Activated T-cell treated with anti-CD3 and anti-CD28 coated beads for 4 hours (primary cell): ENCODE measurements around the gene FEM1B.

ENCODE experiments used
- DNase-seq: peaks from one replicate; pipeline ENCODE4 v3.0.0-alpha.2; 2020

The FEM1B gene

DNA sequence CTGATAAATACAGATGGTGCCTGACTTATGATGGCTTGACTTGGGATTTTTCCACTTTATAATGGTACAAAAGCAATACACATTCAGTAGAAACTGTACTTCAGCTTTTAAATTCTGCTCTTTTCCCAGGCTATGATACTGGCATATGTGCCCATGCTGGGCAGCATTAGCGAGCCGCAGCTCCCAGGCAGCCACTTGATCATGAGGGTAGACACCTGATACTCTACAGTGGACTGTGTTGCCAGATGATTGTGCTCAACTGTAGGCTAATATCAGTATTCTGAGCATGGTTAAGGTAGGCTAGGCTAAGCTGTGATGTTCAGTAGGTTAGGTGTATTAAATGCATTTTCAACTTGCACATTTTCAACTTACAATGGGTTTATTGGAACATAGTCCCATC lies 17.7 kb upstream of the FEM1B start:
- no peak for DNase-seq

DNA sequence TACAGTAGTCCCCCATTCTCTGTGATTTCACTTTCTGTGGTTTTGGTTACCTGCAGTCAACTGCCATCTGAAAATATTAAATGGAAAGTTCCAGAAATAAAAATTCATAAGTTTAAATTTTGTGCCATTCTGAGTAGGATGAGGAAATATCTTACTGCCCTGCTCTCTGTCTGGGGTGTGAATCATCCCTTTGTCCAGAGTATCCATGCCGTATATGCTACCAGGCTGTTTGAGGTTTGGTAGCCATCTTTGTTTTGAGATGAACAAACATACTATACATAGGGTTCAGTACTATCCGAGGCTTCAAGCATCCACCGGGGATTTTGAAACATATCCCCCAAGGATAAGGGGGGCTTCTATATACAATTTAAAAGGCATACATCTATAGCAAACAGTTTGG lies 16.3 kb upstream of the FEM1B start:
- no peak for DNase-seq

GRCh38 chr15:68261980-68262379 lies 15.6 kb upstream of the FEM1B start:
- no peak for DNase-seq

DNA sequence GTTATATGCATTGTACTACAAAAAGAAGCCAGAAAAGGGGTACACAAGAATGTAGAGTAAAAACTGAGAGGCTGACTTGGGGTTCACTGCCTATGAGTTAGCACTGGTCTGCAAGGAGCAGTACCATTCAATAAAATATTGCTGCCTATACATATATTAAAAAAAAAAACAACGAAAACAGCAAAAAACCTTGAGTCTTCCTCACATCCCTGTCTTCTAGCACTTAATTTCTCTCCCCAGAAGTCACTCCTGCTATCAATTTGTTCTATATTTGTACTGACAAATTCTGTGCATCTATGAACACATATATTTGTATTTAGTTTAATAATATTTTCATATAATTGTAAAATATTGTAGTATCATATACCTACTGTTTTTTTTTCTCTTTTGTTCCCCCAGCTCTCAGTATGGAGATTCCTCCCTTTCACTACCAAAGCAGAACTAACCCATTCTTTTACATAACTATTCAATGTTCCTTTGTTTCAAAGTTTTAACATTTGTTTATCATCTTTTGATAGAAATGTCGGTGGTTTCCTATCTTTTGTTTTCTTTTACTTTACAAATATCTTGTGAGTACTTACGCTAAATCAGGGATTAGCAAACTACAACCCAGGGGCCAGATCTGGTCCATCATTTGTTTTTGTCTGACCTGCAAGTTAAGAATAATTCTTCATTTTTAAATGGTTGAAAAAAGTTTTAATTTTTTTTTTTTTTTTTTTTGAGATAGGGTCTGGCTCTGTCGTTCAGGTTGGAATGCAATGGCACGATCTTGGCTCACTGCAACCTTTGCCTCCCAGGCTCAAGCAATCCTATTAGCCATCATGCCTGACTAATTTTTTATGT lies 14.8 kb upstream of the FEM1B start:
- DNase-seq = no peak

- DNase-seq = no peak
Observed at GRCh38 chr15:68264282-68264681, 13.3 kb upstream of the FEM1B start.

DNA sequence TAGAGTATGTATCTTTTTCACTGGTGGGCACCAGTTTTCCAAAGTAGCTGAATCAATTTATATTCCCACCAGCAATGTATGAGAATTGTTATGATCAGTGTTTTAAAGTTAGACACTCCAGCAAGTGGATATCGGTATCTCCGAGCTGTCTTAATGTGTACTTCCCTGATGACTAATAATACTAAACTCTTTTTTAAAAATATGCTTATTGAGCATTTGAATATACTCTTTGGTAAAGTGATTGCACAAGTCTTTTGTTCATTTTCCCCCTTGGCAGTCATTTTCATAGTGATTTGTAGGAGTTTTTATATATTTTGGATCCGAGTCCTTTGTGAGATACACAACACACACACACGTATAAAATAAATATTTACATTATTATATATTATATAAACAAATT lies 12.5 kb upstream of the FEM1B start:
- no peak for DNase-seq

DNA sequence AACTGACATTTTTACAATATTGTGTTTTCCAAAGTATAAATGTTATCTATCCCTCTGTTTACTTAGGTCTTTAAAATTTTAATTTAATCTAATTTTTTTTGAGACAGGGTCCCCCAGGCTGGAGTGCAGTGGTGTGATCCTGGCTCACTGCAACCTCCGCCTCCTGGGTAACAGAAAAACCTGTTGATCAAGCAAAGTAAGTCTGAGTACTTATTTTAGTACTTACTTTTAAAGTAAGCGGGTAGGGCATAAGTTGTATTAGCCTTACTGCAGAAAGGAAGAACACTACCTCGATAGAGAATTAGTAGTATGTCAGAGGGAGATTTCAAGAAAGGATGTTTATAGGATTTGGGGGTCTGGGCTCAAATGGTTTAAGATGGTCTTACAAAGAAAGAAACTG lies 11.9 kb upstream of the FEM1B start:
- DNase-seq = no peak

- no peak for DNase-seq
Observed at GRCh38 chr15:68268405-68268804, 9.1 kb upstream of the FEM1B start.

- DNase-seq = no peak
Observed at GRCh38 chr15:68271854-68272471, 5.6 kb upstream of the FEM1B start.

GRCh38 chr15:68272721-68273271 lies 4.7 kb upstream of the FEM1B start:
- no peak for DNase-seq

DNA sequence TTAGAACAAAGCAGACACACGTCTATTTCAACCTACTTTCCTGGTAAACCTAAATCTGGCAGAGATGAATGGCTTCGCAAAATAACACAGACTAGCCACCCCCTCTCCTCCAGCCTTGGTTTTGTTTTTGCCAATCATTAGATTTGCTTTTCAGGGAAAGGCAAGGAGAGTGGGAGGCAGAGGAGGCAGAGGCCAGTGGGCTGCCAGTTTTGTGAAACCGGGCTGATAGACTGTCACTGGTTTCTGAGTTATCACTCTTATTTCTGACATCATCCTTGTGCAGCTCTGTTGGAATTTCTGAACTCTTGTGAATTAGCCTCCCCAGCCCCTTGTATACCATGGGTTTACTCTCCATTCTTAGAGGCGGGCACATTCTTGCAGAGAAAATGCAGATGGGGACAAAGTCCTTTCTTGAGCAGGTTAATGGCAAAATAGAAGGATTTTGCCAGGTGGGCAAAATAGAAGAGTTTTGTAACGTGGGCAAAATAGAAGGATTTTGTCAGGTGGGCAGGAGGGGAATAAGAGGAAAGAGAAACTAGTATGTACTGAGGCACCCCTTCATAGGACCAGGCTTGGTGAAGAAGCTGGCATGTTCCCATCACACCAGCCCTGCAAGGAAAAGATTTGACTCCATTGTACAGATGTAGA lies 3.2 kb upstream of the FEM1B start:
- no peak for DNase-seq

GRCh38 chr15:68275165-68275746 lies 2.3 kb upstream of the FEM1B start:
- DNase-seq = no peak

- no peak for DNase-seq
Observed at GRCh38 chr15:68276668-68277067, 877 bp upstream of the FEM1B start.

GRCh38 chr15:68277131-68277602 lies 378 bp upstream of the FEM1B start:
- no peak for DNase-seq

- DNase-seq = peak; percentile 48
Observed at GRCh38 chr15:68278345-68278594, 725 bp downstream of the FEM1B start.

DNA sequence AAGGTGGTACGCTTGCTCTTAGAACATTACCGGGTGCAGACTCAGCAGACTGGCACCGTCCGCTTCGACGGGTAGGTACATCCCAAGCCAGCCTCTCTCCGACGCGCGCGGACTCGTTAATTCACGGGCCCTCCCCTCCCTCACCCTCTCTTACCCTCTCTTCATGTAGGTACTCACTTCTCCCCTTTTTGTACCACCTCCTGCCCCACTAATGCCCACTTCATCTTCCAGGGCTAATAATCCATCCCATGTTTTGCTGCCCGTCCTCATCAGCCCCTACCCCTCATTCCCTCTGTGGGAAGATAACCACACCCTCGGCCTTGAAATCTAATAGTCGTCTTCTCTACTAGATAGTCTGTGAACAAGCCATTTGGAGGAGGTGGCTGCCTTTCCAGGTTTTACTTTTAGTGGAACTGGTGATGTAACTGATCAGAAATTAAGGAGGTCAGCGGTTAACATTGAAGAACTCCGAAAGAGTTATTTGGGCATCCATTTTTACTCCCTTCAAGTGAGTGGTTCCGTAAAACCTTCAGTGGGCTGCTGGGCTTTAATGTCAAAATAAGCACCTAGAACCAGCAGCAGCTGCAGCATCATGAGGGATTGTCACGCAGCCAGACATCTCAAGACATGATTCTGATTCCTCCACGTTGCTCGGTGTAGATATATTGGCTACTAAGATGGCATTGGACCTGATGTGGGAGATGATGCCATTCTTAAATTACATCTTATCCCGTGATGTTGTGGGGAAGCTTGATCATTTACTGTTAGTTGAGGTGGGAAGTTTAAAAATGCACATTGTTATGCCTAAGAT lies 1.3 kb downstream of the FEM1B start:
- DNase-seq = no peak

GRCh38 chr15:68279779-68280753 lies 2.5 kb downstream of the FEM1B start:
- DNase-seq = no peak

DNA sequence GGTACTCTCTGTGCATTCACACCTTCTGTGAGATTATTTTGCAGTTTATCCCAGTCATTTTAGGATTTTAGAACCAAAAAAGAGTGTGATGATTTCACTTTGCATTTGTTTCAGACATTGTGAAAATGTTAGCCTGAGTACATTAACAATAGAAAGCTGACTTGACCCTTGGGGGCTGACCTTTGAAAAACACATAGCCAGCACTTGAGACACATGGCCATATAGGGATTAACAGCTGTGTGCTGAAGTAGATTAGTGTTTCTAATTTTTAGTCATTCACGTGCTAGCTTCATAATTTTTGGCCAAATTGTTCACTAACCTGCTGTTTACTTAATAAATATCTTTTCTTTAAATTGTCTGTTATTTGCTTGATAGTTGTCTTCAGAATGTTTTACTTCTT lies 3.5 kb downstream of the FEM1B start:
- no peak for DNase-seq

DNA sequence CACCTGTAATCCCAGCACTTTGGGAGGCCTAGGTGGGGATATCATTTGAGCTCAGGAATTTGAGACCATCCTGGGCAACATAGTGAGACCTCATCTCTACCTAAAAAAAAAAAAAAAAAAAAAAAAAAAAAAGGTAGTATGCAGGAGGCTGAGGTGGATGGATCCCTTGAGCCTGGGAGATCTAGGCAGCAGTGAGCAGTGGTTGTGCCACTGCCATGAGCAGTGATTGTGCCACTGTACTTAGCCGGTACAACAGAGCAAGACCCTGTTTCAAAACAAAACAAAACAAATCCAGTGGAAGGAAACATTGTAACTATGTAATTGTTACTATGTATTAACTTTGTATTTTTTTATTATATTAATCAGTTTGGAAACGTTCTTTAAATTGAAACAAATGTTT lies 5.9 kb downstream of the FEM1B start:
- no peak for DNase-seq

DNA sequence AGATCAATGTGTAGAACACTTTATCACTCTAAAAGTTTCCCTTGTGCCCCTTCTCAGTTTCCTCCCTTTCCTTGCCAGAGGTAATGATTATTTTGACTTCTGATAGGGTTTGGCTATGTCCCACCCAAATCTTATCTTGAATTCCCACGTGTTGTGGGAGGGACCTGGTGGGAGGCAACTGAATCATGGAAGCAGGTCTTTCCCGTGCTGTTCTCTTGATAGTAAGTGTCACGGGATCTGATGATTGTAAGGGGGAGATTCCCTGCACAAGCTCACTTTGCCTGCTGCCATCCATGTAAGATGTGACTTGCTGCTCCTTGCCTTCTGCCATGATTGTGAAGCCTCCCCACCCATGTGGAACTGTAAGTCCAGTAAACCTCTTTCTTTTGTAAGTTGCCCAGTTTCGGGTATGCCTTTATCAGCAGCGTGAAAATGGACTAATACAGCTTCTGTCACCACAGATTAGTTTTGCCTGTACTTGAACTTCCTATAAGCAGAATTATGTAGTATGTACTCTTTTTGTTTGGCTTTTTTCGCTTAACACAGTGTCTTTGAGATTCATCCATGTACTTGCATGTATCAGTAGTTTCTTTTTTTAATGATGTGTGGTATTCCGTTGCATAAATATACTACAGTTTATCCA lies 7.2 kb downstream of the FEM1B start:
- DNase-seq = no peak
